HepG2 (cell line): ENCODE measurements around the gene SLC43A1. TPM values are rescaled to one million over a fixed set of nuclear protein-coding genes. Genes with fewer than 3 reads are reported as not detected.

Experiments used
- CBFB ChIP-seq: sonication (generic); formaldehyde crosslinking; IDR thresholded peaks from 2 replicates; pipeline ENCODE4 v1.4.0; 2020; ENCODE audit warnings: missing genetic modification reagents
- CBX5 ChIP-seq: sonication (generic); formaldehyde crosslinking; IDR thresholded peaks from 2 replicates; pipeline ENCODE4 v1.4.0; 2020; ENCODE audit warnings: missing genetic modification reagents, borderline replicate concordance
- FOXP1 ChIP-seq, 2 experiments: fragments of 450-650 bp in 1 of 2; IDR thresholded peaks; 2 replicates each; pipeline ENCODE4 v1.6.1; 2017 to 2018; ENCODE audit warnings: antibody characterized with exemption in 1 of 2
- GZF1 ChIP-seq: sonication (generic); formaldehyde crosslinking; IDR thresholded peaks from 2 replicates; pipeline ENCODE4 v1.5.1; 2020; ENCODE audit warnings: mild to moderate bottlenecking, missing genetic modification reagents
- IKZF1 ChIP-seq: fragments of 450-650 bp; IDR thresholded peaks from 2 replicates; pipeline ENCODE4 v1.7.1; 2016
- KAT2B ChIP-seq: fragments of 150-350 bp; IDR thresholded peaks from 2 replicates; pipeline ENCODE4 v1.6.1; 2014; ENCODE audit warnings: low read depth, low read length, borderline replicate concordance
- MAF1 ChIP-seq: sonication (generic); formaldehyde crosslinking; IDR thresholded peaks from 2 replicates; pipeline ENCODE4 v1.5.0; 2020; ENCODE audit warnings: missing genetic modification reagents, borderline replicate concordance
- NCOA1 ChIP-seq: sonication (generic); formaldehyde crosslinking; IDR thresholded peaks from 2 replicates; pipeline ENCODE4 v1.9.0; 2021; ENCODE audit warnings: missing genetic modification reagents
- PHF20 ChIP-seq: sonication (generic); formaldehyde crosslinking; IDR thresholded peaks from 2 replicates; pipeline ENCODE4 v1.5.0; 2020; ENCODE audit warnings: mild to moderate bottlenecking, missing genetic modification reagents
- PRDM15 ChIP-seq: sonication (generic); formaldehyde crosslinking; IDR thresholded peaks from 2 replicates; pipeline ENCODE4 v1.4.0; 2020; ENCODE audit warnings: missing genetic modification reagents
- REXO4 ChIP-seq: sonication (generic); formaldehyde crosslinking; IDR thresholded peaks from 2 replicates; pipeline ENCODE4 v1.8.0; 2022; ENCODE audit warnings: missing genetic modification reagents, mild to moderate bottlenecking, borderline replicate concordance
- RFX1 ChIP-seq: fragments of 450-650 bp; IDR thresholded peaks from 2 replicates; pipeline ENCODE4 v1.6.1; 2017
- SP1 ChIP-seq, 2 experiments: fragments of 450-650 bp in 1 of 2; sonication (generic) in 1 of 2; formaldehyde crosslinking in 1 of 2; IDR thresholded peaks; 2 replicates each; pipeline versions ENCODE4 v1.4.0 to v1.6.1; 2016 to 2020; ENCODE audit warnings: missing genetic modification reagents in 1 of 2
- WIZ ChIP-seq: sonication (generic); formaldehyde crosslinking; IDR thresholded peaks from 2 replicates; pipeline ENCODE4 v1.5.1; 2020; ENCODE audit warnings: mild to moderate bottlenecking, missing genetic modification reagents
- YEATS4 ChIP-seq: sonication (generic); formaldehyde crosslinking; IDR thresholded peaks from 2 replicates; pipeline ENCODE4 v1.4.0; 2020; ENCODE audit warnings: missing genetic modification reagents, borderline replicate concordance
- ZMAT3 ChIP-seq: sonication (generic); formaldehyde crosslinking; conservative IDR thresholded peaks from 2 replicates; pipeline ENCODE4 v1.7.0; 2021; ENCODE audit warnings: missing genetic modification reagents
- ZMYM2 ChIP-seq: sonication (generic); formaldehyde crosslinking; IDR thresholded peaks from 2 replicates; pipeline ENCODE4 v1.8.0; 2022; ENCODE audit warnings: mild to moderate bottlenecking, missing genetic modification reagents
- ZNF17 ChIP-seq: sonication (generic); formaldehyde crosslinking; IDR thresholded peaks from 2 replicates; pipeline ENCODE4 v1.5.0; 2020; ENCODE audit warnings: mild to moderate bottlenecking, missing genetic modification reagents
- ZNF235 ChIP-seq: sonication (generic); formaldehyde crosslinking; IDR thresholded peaks from 2 replicates; pipeline ENCODE4 v1.8.1; 2023; ENCODE audit warnings: mild to moderate bottlenecking, missing genetic modification reagents, borderline replicate concordance
- ZNF614 ChIP-seq: IDR thresholded peaks from 2 replicates; pipeline ENCODE4 v1.6.1; 2018; ENCODE audit warnings: missing biosample characterization, missing genetic modification reagents, inconsistent platforms, borderline replicate concordance
- ZNF615 ChIP-seq: sonication (generic); formaldehyde crosslinking; IDR thresholded peaks from 2 replicates; pipeline ENCODE4 v1.5.0; 2020; ENCODE audit warnings: mild to moderate bottlenecking, missing genetic modification reagents, borderline replicate concordance
- ZNF710 ChIP-seq: sonication (generic); formaldehyde crosslinking; IDR thresholded peaks from 2 replicates; pipeline ENCODE4 v1.5.0; 2020; ENCODE audit warnings: mild to moderate bottlenecking, missing genetic modification reagents, borderline replicate concordance
- ZNF713 ChIP-seq: sonication (generic); formaldehyde crosslinking; IDR thresholded peaks from 2 replicates; pipeline ENCODE4 v1.4.0; 2020; ENCODE audit warnings: mild to moderate bottlenecking, missing genetic modification reagents
- ZNF788 ChIP-seq: sonication (generic); formaldehyde crosslinking; IDR thresholded peaks from 2 replicates; pipeline ENCODE4 v1.5.0; 2020; ENCODE audit warnings: mild to moderate bottlenecking, missing genetic modification reagents, borderline replicate concordance
- polyA plus RNA-seq, 8 experiments: library from polyadenylated mRNA; depleted of rRNA in 3 of 8; stranded (reverse) in 7 of 8; unstranded in 1 of 8; fragments of >200 nt; fragmentation: Illumina TruSeq in 4 of 8; extraction: Trizol in 4 of 8; gene quantifications; 2 replicates each; pipeline versions ENCODE4 v1.2.1 to v1.2.3, GENCODE V29; 2011 to 2016; ENCODE audit warnings: low read depth in 4 of 8, missing spikeins in 1 of 8, mixed read lengths in 1 of 8; ENCODE audit not compliant: insufficient read depth in 1 of 8
- total RNA-seq, 5 experiments: library from RNA; depleted of rRNA; stranded (reverse); fragments of >200 nt; fragmentation: Illumina TruSeq; extraction: Trizol; gene quantifications; 2 replicates each; pipeline ENCODE4 v1.2.3, GENCODE V29; 2016; ENCODE audit warnings: low read depth in 1 of 5

SLC43A1 gene
- total and polyA plus RNA-seq, 2 of the 13 experiments (the other 11 are each of a cell fraction or from before 2014, with no cell fraction given) = 72.3 to 87.6 TPM

GRCh38 chr11:57499413-57499982, 16.0 kb downstream of the SLC43A1 start (continued):
- TF ChIP-seq PRDM15 (CRISPR knock-in tag) (no peak), ZNF713 (CRISPR knock-in tag) (no peak), MAF1 (CRISPR knock-in tag) (no peak), ZNF788 (CRISPR knock-in tag) (no peak), GZF1 (CRISPR knock-in tag) (no peak), CBX5 (CRISPR knock-in tag) (no peak), PHF20 (CRISPR knock-in tag) (no peak), REXO4 (CRISPR knock-in tag) (no peak), FOXP1 (IDR thresholded peaks at IDR 0.05) (no peak), FOXP1 (CRISPR knock-in tag; IDR thresholded peaks at IDR 0.05) (no peak), SP1 (IDR thresholded peaks at IDR 0.05) (no peak), SP1 (CRISPR knock-in tag; IDR thresholded peaks at IDR 0.05) (peak; percentile 83), ZNF17 (CRISPR knock-in tag) (no peak), KAT2B (no peak), IKZF1 (no peak), NCOA1 (CRISPR knock-in tag) (no peak), WIZ (CRISPR knock-in tag) (no peak), ZNF235 (no peak), RFX1 (no peak), ZNF615 (CRISPR knock-in tag) (no peak), ZMAT3 (CRISPR knock-in tag) (no peak), ZMYM2 (CRISPR knock-in tag) (no peak), ZNF710 (no peak), CBFB (CRISPR knock-in tag) (no peak), YEATS4 (0 out of 2 replicates have a peak, but pooled peaks have one; percentile 33), ZNF614 (CRISPR knock-in tag) (no peak)
